ENCODE results near the gene NKD2. TPM values are rescaled to one million over a fixed set of nuclear protein-coding genes. Genes with fewer than 3 reads are reported as not detected.

Gene NKD2
- total RNA-seq, 2 experiments from 2014 or later, result 0.17 to 0.30 TPM

DNA sequence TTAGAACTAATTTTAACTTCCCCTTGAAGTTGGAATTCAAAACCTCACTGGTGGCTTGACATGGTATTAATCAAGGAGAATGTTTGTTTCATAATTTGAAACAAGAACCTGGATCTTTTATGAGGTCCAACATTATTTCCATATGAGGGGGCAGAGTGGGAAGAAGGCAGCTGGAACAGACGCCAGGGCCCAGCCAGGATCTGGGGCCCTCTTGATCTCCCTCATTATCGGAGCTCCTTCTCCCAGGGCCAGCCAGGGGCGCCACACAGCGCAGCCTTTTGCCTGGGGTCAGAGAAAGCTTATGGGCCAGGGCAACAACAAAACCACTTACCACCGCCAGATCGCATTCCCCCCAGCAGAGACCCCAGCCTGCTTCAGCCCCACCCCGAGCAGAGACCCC lies 27.1 kb upstream of the NKD2 start:
- H3K4me3 ChIP-seq (ENCODE audit: low read length), result no peak overlapping the region
- H3K27ac ChIP-seq (ENCODE audit: low read depth in 1 of 2, low read length in 2 of 2), result no peak overlapping the region
- no peaks in the 10 kb centered on the region for H3K27me3 ChIP-seq (ENCODE audit: control insufficient read depth in 1 of 2, insufficient read depth in 2 of 2, low read length in 2 of 2)
- TF ChIP-seq, protein P1, sequence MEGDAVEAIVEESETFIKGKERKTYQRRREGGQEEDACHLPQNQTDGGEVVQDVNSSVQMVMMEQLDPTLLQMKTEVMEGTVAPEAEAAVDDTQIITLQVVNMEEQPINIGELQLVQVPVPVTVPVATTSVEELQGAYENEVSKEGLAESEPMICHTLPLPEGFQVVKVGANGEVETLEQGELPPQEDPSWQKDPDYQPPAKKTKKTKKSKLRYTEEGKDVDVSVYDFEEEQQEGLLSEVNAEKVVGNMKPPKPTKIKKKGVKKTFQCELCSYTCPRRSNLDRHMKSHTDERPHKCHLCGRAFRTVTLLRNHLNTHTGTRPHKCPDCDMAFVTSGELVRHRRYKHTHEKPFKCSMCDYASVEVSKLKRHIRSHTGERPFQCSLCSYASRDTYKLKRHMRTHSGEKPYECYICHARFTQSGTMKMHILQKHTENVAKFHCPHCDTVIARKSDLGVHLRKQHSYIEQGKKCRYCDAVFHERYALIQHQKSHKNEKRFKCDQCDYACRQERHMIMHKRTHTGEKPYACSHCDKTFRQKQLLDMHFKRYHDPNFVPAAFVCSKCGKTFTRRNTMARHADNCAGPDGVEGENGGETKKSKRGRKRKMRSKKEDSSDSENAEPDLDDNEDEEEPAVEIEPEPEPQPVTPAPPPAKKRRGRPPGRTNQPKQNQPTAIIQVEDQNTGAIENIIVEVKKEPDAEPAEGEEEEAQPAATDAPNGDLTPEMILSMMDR (IDR thresholded peaks at IDR 0.05), result no peak
- Mint-ChIP-seq H3K9me3 (peaks cover 3% of the 10 kb centered on the region), H3K27me3 (peaks cover 10% of the 10 kb centered on the region), H3K27ac (no peak overlapping the region), H3K4me1 (ENCODE audit: low read depth) (peaks cover 11% of the 10 kb centered on the region), H3K36me3 (ENCODE audit: low read depth) (no peaks in the 10 kb centered on the region), H3K4me3 (no peak overlapping the region)
- CTCF ChIA-PET, result no interaction called here
- H3K9me3 ChIP-seq (ENCODE audit: control insufficient read depth in 1 of 2, insufficient read depth in 1 of 2, low read length in 2 of 2), result peaks cover 0 to 16% of the 10 kb centered on the region in 2 experiments
- no peaks in the 10 kb centered on the region for H3K4me1 ChIP-seq (ENCODE audit: insufficient read depth, low read length)
- ATAC-seq (ENCODE audit: poor library complexity), result no peak
- no peak for DNase-seq
- intact Hi-C loops (cut with DNase I, micrococcal nuclease), result no loop called here
- no peaks in the 10 kb centered on the region for H3K36me3 ChIP-seq (ENCODE audit: insufficient read depth, low read length)
- POLR2A ChIA-PET, result no interaction called here

DNA sequence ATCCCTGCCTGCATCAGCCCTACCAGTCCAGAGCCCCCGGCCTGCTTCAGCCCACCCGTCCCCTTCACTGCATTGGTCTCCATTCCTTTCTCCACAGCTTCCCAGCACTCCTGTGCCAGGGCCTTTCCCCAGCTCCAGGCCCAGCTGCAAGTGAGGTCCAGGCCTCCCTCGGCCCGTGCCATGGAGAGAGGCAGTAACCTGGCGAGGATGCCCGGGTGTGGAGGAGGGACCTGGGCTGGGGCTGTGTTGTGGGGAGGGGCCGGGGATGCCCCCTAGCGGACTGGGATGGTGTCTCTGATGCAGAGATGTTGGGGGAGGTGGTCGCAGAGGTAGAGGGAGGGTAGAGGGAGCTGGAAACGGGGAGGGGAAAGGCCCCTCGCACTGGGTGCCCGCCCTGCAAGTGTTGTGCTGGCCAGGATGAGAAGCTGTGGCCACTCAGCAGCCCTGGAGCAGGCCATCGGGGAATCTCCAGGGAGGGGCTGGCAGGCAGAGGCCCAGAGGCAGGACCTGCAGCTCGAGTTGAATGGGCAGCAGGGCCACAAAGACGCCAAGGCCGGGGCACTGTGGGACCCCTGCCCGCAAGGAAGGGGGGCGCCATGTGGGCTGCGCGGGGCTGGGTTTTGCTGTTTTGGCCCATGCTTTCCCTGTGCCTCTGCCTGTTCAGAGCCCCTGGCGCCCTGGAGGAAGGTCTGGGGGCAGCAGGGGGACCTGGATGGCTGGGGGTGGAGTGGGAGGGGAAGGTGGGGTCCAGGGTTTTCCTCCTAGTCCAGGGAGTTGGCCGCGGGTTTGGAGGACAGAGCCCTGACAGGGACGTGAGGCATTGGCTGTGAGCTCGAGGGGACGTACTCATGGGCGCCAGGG lies 26.0 kb upstream of the NKD2 start:
- H3K27ac Mint-ChIP-seq, result no peak overlapping the region
- DNase-seq (no peak), ATAC-seq (ENCODE audit: poor library complexity) (no peak)
- H3K9me3 ChIP-seq (ENCODE audit: control insufficient read depth in 1 of 2, insufficient read depth in 1 of 2, low read length in 2 of 2), result peaks cover 0 to 11% of the 10 kb centered on the region in 2 experiments
- H3K4me3 Mint-ChIP-seq, result no peak overlapping the region
- intact Hi-C loops (cut with DNase I, micrococcal nuclease), result no loop called here
- ChIA-PET POLR2A (no interaction called here), CTCF (no interaction called here)
- H3K9me3 Mint-ChIP-seq, result peaks cover 3% of the 10 kb centered on the region
- no peak overlapping the region for H3K27ac ChIP-seq (ENCODE audit: low read depth in 1 of 2, low read length in 2 of 2)
- peaks cover 11% of the 10 kb centered on the region for H3K4me1 Mint-ChIP-seq (ENCODE audit: low read depth)
- no peak overlapping the region for H3K4me3 ChIP-seq (ENCODE audit: low read length)
- H3K36me3 ChIP-seq (ENCODE audit: insufficient read depth, low read length), result no peaks in the 10 kb centered on the region
- TF ChIP-seq, protein P1 (IDR thresholded peaks at IDR 0.05), result no peak
- H3K36me3 Mint-ChIP-seq (ENCODE audit: low read depth), result no peaks in the 10 kb centered on the region
- peaks cover 0 to 3% of the 10 kb centered on the region in 2 experiments for H3K27me3 ChIP-seq (ENCODE audit: control insufficient read depth in 1 of 2, insufficient read depth in 2 of 2, low read length in 2 of 2)
- peaks cover 20% of the 10 kb centered on the region for H3K27me3 Mint-ChIP-seq
- no peaks in the 10 kb centered on the region for H3K4me1 ChIP-seq (ENCODE audit: insufficient read depth, low read length)

DNA sequence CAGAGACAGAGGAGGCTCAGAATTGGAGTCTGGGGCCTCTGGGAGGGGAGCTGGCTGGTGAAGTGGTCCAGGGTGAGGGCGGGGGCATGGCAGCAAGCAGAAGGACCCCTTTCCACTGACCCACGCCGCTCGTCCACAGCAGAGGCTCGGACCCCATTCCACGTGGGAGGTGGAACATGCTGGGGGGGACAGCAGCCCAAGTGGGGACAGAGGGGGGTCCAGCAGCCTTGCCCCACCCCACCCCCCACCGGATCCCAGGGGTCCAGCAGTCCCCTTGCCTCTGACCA lies 25.4 kb upstream of the NKD2 start:
- CTCF ChIA-PET, result no interaction called here

More for the DNA sequence above, 25.4 kb upstream of the NKD2 start:
- H3K27ac ChIP-seq (ENCODE audit: low read depth in 1 of 2, low read length in 2 of 2), result no peak overlapping the region
- peaks cover 0 to 4% of the 10 kb centered on the region in 2 experiments for H3K27me3 ChIP-seq (ENCODE audit: control insufficient read depth in 1 of 2, insufficient read depth in 2 of 2, low read length in 2 of 2)
- Mint-ChIP-seq H3K27ac (no peak overlapping the region), H3K27me3 (peaks cover 26% of the 10 kb centered on the region), H3K9me3 (peaks cover 3% of the 10 kb centered on the region), H3K4me1 (ENCODE audit: low read depth) (peaks cover 11% of the 10 kb centered on the region), H3K36me3 (ENCODE audit: low read depth) (no peaks in the 10 kb centered on the region), H3K4me3 (no peak overlapping the region)
- intact Hi-C loops (cut with DNase I, micrococcal nuclease), result no loop called here
- no peak overlapping the region for H3K4me3 ChIP-seq (ENCODE audit: low read length)
- H3K4me1 ChIP-seq (ENCODE audit: insufficient read depth, low read length), result no peaks in the 10 kb centered on the region
- DNase-seq, result no peak
- POLR2A ChIA-PET, result no interaction called here
- H3K36me3 ChIP-seq (ENCODE audit: insufficient read depth, low read length), result no peaks in the 10 kb centered on the region
- H3K9me3 ChIP-seq (ENCODE audit: control insufficient read depth in 1 of 2, insufficient read depth in 1 of 2, low read length in 2 of 2), result peaks cover 0 to 11% of the 10 kb centered on the region in 2 experiments
- ATAC-seq (ENCODE audit: poor library complexity), result no peak
- TF ChIP-seq, protein P1 (IDR thresholded peaks at IDR 0.05), result no peak

All from CD4-positive, alpha-beta T cell (primary cell).